Stimulated activated CD8-positive, alpha-beta memory T cell treated with anti-CD3 and anti-CD28 coated beads, Interleukin-12 subunit alpha, Interleukin-12 subunit beta, amount 100 ng/mL, for 4 hours (primary cell): ENCODE measurements around the gene CCDC40.

Experiments
- DNase-seq: peaks from one replicate; pipeline ENCODE4 v3.0.0-alpha.2; 2020; ENCODE audit warnings: low read depth

The CCDC40 gene

DNA sequence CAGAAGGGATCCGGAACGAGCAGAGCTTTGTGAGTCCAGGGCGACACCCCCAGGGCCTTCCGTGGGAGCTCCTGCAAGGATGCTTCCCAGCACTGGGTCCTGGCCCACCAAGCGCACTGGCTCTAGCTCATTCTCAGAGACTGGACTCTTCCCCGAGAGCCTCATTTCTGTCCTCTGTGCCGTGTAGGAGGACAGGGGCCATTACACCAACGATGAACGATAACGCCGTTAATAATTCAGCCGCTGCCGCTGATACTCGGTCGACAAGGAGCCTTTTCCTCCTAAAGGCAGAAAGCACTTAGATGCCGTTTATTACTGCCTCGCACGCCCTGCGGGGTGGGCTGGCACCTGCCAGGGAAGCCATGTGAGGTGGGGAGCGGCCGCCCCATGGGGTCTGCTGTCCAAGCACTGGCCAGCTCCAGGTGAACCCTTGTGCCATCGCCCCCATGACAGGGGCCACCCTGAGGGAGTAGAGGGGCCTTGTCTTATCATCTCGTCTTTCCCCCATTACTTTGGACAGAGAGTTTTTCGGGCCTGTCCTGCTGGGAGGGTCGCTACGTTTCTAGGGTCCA, 34.3 kb upstream of the CCDC40 start:
- DNase-seq, result no peak

DNA sequence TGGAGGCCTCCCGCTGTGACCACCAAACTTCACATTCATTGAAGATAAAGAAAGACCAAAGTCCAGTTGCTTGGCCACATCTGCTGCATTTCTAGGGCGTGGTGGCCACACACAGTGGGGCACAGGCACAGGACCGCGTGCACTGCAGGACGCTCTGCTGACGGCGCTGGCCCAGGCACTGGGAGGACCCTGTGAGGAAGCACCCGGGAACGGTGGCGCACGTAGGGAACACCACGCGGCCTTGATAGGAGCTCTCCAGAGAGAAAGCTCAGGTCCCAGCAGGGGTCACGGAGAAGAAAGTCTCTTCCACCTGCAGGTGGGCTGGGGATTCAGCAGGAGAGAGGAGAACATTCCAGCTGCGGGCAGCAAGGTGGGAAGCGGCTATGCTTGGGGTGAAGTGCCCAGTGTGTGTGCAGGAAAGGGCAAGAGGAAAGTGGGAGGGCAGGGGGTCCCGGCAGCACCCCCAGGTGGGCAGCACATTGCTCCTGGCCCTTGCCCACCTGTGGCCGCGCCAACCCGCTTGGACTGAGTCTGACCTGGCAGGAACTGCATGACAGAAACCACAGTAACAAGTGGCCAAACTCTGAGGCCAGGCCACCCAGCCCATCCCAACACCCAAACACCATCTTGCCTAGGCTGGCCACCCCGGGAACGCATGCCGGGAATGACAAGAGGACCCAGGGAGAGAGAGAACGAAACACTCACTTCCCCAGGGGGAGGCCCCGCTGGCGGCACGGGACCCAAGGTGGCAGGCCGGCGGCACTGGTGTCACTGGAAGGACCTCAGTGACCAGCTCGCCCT, 33.6 kb upstream of the CCDC40 start:
- no peak for DNase-seq

DNA sequence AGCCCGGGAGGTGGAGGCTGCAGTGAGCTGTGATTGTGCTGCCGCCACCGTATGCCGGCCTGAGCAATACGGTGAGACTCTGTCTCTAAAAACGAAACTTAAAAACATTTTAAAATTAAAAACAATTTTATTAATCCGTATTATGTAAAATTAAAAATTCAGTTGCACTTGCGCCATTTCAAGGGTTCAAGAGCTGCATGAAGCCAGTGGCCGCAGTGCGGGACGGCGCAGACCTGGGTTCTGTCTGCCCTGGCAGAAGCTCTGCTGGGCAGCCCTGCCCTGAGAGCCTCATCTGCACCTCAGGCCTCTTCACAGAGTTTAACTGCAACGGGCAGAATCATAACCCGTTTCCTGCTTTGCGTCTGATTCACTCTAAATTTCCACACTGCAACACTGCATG, 32.5 kb upstream of the CCDC40 start:
- no peak for DNase-seq

DNA sequence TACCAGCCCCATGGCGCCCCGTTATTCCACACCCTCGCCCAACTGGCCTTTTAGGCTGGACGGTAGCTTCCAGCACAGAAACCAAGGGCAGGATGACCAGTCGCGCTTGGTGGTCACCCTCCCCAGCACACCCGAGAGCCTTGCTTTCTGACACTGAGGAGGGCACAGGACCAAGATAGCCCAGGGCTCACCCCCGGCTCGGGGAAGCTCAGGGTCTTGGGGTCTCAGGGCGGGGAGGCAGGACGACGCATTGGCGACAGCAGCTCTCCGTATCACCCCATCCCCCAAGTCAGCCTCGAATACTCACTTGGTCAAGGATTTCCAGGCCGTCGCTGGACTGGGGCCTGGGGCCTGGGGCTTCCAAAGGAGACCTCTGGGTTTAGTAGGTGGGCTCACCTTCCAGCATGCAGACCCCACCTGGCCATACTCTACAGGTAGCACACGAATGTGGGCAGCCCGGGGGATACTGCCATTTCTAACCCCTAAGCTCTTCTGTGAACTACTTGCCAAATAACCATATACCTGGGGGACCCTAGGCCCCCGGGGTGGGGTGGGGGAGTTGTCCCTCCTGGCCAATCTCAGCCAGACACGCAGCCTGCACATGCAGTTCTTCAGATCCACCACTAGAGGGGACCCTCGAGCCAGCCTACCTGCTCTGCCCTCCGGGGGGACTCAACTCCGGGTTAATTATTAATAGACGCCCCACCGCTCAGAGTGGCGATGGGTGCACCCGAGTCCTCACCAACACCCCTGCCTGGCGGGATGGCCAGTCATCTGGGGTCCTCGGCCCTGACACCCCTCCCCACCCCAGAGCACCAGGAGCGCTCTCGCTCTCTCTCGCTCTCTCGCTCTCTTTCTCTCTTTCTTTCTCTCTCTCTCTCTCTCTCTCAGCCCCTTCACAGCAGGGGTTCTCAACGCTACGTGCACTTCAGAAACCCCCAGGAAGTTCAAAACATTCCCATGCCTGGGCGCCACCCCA, 30.8 kb upstream of the CCDC40 start:
- peak; percentile 22 for DNase-seq

DNA sequence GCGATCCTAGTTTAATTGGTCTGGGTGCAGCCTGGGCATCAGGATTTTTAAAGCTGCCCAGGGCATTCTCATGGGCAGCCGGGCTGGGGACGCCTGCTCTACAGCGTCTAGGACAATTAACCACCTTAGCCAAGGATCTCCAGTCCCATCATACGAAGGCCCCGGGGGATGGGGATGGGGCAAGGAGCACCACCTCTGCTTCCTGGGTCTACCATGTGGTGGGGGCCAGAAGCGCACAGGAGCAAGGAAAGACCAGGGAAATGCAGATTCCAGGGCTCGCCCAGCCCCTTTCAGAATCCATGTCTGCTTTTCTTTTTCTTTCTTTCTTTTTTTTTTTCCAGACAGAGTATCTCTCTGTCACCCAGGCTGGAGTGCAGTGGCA, 30.1 kb upstream of the CCDC40 start:
- no peak for DNase-seq

DNA sequence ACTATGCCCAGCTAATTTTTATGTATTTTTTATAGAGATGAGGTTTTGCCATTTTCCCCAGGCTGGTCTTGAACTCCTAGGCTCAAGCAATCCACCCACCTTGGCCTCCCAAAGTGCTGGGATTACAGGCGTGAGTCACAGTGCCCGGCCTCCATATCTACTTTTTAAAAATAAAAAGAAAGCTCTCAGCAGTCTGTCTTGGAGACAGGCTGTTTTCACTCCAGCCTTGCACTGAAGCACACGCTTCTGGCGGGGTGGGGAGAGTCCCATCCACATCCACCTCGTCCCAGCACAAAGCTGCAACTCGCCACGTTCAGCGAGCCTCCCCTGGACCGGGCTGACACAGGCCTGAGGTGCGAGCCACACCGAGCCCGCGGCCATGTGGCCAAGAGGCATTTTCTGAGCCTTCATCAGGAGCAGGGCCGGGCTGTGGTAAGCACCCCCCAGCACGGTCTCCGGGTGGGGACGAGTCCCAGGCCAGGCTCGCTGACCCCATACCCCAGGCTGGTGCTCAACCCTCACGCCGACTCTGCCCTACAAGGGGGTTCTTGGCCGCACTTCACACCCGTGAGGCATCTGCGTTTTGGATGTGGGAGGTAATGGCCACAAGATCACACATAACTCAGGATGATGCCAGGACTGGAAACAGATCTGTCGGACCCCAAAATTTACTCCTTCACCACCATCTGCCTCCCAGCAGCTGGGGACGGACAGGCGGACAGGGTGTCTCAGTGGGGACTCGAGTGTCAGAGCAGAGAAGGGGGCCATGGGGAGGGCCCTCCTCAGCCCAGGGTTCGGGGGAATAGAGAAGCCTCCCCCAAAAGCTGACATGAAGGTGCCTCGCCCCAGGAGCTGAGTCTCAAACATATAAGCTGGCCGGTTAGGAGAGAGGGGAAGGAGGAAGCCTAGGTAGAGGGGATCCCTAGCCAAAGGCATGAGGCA, 29.4 kb upstream of the CCDC40 start:
- no peak for DNase-seq

DNA sequence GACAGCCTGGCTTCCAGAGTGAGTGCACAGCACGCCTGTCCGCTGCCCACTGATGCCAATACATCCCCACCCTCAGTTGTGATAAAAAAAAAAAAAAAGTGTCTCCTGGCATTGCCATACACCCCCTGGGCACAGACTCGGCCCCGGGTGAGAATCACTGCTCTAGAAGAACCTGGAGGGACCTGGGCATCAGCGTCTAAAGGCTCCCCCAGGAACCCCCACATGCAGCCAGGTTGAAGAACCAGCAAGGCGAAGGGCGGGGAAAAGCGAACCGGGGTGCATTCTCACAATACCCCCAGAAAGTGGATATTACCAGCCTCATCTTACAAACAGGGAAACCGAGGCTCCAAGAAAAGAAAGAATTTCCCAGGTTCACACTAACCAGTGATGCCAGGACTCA, 28.5 kb upstream of the CCDC40 start:
- no peak for DNase-seq

DNA sequence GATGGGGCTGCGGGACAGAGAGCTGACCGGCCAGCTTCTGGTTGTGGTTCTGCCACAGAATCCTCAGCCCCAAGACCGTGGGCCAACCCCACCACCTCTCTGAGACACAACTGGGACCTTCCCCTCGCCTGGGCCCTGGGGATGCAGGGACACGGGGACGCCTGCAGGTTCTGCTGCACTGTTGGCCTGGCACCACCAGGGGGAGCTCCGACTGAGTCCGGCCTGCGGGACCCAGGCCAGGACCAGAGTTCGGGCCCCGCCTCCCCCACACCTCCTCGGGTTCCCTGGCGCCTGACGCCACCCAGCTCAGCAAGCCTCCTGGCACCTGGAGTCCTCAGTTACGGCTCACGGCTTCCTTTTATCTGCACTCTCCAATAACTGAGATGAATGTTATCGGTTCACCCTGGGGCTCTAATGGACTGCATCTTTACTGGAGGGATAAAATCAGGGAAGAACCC, 28.0 kb upstream of the CCDC40 start:
- peak; percentile 52 for DNase-seq

DNA sequence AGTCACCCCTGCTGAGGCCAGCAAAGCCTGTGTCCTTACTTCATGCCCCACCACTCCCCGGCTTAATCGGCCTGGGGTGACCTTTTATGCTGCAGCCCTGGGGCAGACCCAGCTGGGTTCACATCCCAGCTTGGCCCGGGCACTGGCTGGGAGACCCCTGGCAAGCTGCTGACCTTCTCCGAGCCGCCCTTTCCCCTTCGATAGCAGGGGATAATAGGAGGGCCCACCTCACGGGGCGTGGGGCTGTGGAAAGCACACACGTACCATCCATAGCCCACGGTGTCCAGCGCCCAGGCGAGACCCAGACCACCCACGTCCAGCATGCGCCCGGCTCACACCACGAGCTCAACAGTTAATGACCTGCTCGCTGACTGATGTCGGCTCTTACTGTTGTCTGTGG, 27.6 kb upstream of the CCDC40 start:
- DNase-seq, result no peak

DNA sequence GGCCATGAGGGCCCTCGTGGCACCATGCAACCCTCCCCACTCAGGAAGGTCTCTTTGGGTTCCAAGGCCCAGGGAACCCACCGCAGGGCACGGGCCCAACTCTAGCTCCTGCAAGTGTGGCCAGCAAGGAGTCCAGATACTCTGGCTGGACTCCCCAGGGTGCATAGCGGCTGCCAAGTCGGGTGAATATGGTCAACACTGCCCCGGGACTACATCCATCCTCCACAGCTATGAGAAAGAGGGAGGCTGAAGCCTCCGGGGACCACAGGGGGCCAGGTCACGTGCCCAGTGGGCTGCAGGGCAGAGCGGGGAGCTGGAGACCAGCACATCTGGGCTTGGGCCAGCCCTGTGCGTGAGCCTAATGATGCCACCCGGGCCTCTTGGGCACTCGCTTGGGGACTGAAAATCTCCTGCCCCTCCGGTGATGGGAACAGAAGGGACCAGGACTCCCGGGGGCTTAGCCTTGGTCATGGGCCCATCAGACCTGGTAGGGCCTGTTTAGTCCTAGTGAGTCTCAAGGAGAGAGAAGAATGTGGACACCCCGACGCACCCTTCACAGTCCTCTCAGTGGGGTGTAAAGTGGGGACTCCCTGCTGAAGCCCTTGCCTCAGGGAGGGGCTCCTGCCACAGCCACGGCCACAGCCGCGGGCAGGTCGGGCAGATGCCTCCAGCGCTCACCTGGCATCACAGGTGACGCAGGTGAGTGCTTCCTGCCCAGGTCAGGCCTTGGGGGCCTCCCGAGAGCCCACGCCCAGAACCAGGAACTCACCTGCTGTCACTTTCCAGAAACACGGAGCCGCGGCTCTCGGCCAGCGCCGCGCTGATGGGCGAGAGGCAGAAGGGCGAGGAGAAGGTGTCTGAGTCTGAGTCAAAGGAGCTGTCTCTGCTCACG, 26.8 kb upstream of the CCDC40 start:
- no peak for DNase-seq

DNA sequence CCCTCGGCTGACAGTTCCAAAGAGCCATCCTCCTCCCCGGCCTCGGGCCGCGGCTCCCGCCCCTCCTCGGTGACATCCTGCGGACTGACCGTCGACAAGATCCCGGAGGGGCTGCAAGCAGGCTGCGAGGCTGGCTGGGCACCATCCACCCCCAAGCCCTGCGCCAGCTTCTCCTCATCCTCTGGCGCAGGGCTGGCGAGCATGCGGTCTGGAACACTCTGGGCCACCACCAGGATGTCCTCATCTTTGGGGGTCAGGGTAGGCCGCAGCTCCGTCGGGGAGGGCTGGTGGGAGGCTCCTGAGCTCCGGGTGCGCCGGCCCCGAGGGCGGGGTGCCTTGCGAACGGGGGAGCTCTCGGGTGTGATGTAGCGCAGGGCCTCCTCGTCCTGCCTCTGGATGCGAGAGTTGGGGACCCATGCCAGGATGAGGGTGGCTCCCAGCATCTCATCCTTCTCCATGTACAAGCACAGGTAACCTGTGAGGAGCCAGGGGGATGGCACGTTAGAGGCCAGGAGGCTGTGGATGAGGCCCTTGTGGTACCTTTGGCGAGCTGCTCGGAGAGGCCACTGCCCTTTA, 26.1 kb upstream of the CCDC40 start:
- no peak for DNase-seq

DNA sequence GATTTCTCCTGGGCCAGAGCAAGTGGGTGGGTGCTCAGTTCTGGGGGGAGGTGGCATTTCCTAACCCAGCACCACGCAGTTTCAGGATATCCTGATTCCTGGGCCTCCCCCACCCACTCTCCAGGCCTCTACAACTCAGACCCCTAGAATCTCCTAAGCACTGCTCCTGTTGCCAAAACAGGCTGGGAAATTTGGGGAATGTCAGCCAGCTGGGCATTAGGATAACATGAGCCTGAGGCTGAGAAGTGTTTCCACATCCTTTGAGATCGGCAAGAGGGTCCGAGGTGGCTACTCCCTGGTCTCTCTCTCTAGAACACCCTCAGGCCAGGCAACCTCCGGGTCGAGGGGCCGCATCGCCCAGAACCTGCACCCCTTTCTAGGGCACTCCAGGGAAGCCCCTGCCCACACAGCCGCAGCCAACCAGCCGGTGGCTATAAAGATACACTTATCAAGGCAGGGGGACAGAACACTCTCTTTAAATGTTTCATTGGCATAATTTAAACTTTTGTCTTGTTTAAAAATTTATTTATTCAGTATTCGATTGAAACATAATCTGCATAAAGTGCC, 24.4 kb upstream of the CCDC40 start:
- no peak for DNase-seq

DNA sequence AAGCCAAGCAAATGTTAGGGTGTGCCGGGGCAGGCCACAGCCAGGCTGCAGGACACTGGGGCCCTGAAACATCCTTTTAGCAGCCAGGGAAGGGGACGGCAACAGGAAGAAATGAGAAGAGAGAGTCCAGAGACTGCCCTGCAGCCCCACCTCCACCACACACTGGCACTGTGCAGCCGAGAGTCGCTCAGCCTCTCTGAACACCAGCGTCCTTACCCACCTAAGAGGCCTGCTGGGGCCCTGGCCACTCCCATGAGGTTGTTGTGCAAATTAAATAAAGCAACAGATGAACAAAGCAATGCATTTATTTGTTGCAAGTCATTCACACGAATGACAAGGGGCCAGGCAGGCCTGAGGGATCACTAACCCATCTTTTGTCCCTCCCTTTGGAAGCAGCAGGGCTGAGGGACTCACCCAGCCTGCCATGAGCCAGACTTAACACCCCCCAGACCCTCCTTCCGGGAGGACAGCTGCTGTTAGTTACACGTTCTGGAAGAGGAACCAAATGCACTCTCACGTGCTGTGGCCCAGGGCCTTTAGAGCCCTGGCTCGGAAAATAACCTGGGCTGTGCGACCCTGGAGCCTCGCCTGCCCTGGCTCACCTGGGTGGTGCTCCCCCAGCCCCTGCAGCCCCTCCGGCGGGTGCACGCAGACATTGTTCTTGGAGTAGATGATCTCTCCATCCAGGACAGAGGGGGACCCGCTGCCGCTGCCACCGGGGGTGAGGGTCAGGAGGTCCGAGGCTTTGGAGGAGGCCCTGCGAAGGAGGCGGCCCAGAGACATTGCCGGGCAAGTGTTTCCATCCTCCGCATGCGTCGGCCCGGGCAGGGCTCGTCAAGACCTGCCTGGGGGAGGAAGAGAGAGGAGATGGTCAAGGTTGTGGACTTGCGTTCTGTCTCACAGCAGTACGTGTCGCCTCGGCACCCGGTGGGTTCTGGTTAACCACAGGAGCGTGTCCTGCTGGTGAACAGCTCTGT, 23.4 kb upstream of the CCDC40 start:
- no peak for DNase-seq

DNA sequence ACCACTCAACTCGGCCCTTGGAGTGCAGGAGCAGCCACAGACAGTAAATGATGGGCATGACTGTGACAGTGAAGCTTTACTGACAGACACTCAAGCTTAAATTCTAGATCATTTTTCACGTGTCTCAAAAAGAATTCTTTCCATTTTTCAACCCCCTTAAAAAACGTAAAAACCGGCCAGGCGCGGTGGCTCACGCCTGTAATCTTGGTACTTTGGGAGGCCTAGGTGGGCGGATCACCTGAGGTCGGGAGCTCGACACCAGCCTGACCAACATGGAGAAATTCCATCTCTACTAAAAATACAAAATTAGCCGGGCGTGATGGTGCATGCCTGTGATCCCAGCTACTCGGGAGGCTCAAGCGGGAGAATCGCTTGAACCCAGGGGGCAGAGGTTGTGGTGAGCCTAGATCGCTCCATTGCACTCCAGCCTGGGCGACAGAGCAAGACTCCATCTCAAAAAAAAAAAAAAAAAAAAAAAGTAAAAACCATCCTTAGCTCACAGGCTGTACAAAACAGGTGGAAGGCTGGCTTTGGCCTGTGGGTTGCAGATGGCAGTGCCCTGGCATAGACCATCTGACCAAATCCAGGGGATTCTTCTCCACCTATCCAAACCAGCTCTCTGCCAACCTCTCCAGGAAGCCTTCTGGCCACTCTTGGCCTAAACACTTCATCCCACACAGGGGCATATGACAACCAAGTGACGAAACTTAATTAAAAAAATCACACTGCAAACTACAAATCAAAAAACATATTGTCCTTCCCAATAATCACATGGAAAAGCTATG, 19.0 kb upstream of the CCDC40 start:
- no peak for DNase-seq

DNA sequence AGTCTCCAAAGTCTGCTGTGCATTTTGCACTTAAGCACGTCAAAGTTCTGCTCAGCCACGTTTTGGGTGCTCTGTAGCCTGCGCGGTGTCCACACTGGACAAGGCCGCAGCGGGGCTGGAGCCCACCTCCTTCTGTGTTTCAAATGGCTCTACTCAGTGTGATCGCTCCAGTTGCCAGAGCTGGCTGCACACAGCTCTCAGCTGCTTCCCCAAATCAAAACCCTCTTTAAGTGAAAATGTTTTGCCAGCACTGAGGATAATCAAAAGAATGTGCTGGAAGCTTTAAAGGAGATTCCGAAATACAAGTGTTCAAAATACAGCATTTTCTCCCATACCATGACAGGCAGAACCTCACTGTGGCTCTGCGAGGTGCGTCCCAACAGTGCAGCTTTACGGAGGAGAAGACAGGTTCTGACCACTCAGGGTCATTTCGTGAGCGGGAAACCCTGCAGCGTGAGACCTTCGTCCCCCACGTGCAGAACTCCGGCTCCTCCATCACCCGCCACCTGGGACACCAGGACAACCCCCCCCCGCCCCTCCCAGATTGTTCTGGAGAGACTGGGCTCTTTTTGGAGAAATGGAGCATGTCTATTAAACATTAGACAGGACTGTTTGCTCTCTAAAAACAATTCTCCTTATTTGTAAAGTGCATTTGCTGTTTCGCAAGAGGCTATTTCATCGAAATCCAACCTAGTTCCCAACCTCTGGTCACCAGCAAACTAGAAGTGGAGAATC, 17.4 kb upstream of the CCDC40 start:
- DNase-seq, result no peak

DNA sequence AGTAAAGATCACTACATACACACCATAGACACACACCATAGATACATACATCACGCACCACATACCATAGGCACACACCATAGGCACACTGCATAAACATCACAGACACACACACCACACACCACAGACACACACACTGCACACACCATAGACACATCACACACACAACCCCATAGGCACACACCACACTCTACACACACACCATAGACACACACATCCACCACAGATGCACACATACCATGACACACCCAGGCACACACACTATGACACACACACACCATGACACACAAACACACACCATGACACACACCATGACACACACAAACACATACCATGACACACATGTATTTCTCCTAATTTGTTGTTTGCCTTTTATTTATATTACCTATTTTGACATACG, 14.8 kb upstream of the CCDC40 start:
- no peak for DNase-seq
